Thyroid gland (tissue), 4 donors: ENCODE measurements around the gene DPP6. TPM values are rescaled to one million over a fixed set of nuclear protein-coding genes. Genes with fewer than 3 reads are reported as not detected.

ENCODE experiments used
- DNase-seq, 2 donors: peaks; one replicate each; pipeline ENCODE4 v3.0.0-alpha.2; 2019
- H3K27ac ChIP-seq, 3 donors: fragments of 200-600 bp; sonication (generic); 1 replicate in 2 of 3; 2 replicates in 1 of 3; pipeline ENCODE4 v1.5.1; 2016 to 2019; ENCODE audit warnings: mild to moderate bottlenecking in 1 of 3, moderate library complexity in 1 of 3
- H3K27me3 ChIP-seq: fragments of 200-600 bp; sonication (generic); one replicate; pipeline ENCODE4 v1.5.1; 2019
- H3K36me3 ChIP-seq, 2 donors: fragments of 200-600 bp; sonication (generic); one replicate each; pipeline ENCODE4 v1.5.1; 2016 to 2019
- H3K4me1 ChIP-seq, 2 donors: fragments of 200-600 bp; sonication (generic); one replicate each; pipeline ENCODE4 v1.5.1; 2017 to 2019
- H3K4me3 ChIP-seq, 3 donors: fragments of 200-600 bp; sonication (generic); replicated peaks in 1 of 3; 1 replicate in 2 of 3; 2 replicates in 1 of 3; pipeline ENCODE4 v1.5.1; 2016; ENCODE audit warnings: mild to moderate bottlenecking in 1 of 3
- H3K9me3 ChIP-seq: fragments of 200-600 bp; sonication (generic); one replicate; pipeline ENCODE4 v1.5.1; 2017
- CTCF ChIP-seq, 6 experiments: fragments of 200-600 bp in 3 of 6; fragments of 450-650 bp in 3 of 6; sonication (generic) in 3 of 6; IDR thresholded peaks; one replicate each; pipeline ENCODE4 v1.5.1; 2016 to 2019; ENCODE audit warnings: antibody characterized with exemption in 6 of 6, mild to moderate bottlenecking in 2 of 6, inconsistent platforms in 1 of 6, moderate library complexity in 1 of 6
- POLR2A ChIP-seq, 2 donors: fragments of 450-650 bp; IDR thresholded peaks; one replicate each; pipeline ENCODE4 v1.6.1; 2017; ENCODE audit warnings: antibody characterized with exemption in 2 of 2, mild to moderate bottlenecking in 2 of 2, moderate library complexity in 1 of 2
- WGBS, 2 donors: methylation state at CpG; one replicate each; pipeline ENCODE4 v1.1.5; 2017; 5-methylcytosine and 5-hydroxymethylcytosine counted together
- intact Hi-C: fragments of 100-400 bp; cut with DNase I; formaldehyde crosslinking; loops from one replicate; pipeline ENCODE4 v1.15.1; 2023
- total RNA-seq, 4 donors: library from RNA; depleted of rRNA; stranded (reverse); fragments of >200 nt; gene quantifications; one replicate each; pipeline ENCODE4 v1.2.3, GENCODE V29; 2016

DPP6 gene
- total RNA-seq, 4 donors from 2014 or later: 50.7 to 97.7 (median 68.9) TPM

DNA sequence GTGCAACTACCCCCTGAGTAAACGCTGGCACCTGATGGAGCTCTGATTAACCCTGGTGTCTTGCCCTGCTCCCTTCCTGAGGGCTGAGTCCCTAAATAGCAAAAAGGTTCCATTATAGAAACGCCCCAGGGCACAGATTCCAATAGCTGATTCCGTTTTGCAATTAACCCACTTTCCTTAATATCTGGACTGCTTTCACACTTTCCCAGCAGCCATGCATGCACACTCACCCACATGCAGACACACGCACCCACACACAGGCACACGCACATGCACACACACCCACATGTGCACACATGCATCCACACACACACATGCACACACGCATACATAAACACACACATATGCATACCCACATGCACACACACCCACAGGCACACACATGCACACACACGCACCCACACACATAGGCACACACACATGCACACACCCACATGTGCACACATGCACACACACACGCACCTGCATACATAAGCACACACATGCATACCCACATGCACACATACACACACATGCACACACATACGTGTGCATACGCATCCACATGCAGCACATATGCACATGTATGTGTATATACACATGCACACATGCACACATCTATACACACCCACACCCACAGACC, 821.4 kb downstream of the DPP6 start:
- no peaks in the 10 kb centered on the region for H3K27me3 ChIP-seq
- DNase-seq: no peak
- intact Hi-C loops: no loop called here
- no peaks in the 10 kb centered on the region for H3K9me3 ChIP-seq
- H3K36me3 ChIP-seq: no peaks in the 10 kb centered on the region
- no peak overlapping the region for H3K4me3 ChIP-seq
- TF ChIP-seq CTCF (IDR thresholded peaks at IDR 0.05) (no peak), POLR2A (IDR thresholded peaks at IDR 0.05) (no peak)
- no peak overlapping the region for H3K27ac ChIP-seq
- no peaks in the 10 kb centered on the region for H3K4me1 ChIP-seq
- WGBS, 2 donors: 88 to 93% methylated on average over 10 of the region's 10 CpGs

GRCh38 chr7:154874409-154875113, 822.4 kb downstream of the DPP6 start:
- Histone ChIP-seq H3K9me3 (no peaks in the 10 kb centered on the region), H3K27ac (no peak overlapping the region), H3K4me1 (no peaks in the 10 kb centered on the region), H3K27me3 (no peaks in the 10 kb centered on the region), H3K36me3 (no peaks in the 10 kb centered on the region), H3K4me3 (no peak overlapping the region)
- TF ChIP-seq CTCF (IDR thresholded peaks at IDR 0.05): no peak
- TF ChIP-seq POLR2A (IDR thresholded peaks at IDR 0.05): no peak
- WGBS, 2 donors: 16 to 25% methylated on average over 10 of the region's 10 CpGs
- peak; percentile 53 to 86 for DNase-seq
- intact Hi-C loops: no loop called here

DNA sequence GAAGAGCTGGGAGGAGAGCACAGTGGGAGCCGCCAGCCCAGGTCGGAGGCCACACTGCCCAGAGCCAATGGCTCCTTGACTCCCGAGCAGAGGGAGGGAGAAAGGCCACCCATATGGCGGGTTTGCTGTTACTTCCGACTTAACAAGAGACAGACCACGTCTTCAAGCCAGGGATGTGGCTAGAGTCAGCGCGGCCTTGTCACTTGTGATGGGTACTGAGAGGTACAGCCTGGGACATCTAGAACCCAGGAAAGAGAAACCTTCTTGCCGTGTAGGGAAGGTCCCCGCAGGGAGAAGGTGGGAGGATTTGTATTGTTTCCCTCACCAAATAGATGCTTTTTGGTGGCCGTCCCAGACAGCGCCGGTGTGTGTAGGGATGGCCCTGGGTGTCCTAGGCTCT, 823.1 kb downstream of the DPP6 start:
- Histone ChIP-seq H3K4me1 (no peaks in the 10 kb centered on the region), H3K9me3 (no peaks in the 10 kb centered on the region), H3K27me3 (no peaks in the 10 kb centered on the region), H3K27ac (no peak overlapping the region), H3K4me3 (no peak overlapping the region), H3K36me3 (no peaks in the 10 kb centered on the region)
- DNase-seq: no peak
- intact Hi-C loops: no loop called here
- TF ChIP-seq POLR2A (IDR thresholded peaks at IDR 0.05): no peak
- TF ChIP-seq CTCF (IDR thresholded peaks at IDR 0.05): no peak
- 85 to 89% methylated on average over 13 of the region's 13 CpGs for WGBS, 2 donors

- no peak for TF ChIP-seq POLR2A (IDR thresholded peaks at IDR 0.05)
- TF ChIP-seq CTCF (IDR thresholded peaks at IDR 0.05): no peak
- Histone ChIP-seq H3K4me1 (no peaks in the 10 kb centered on the region), H3K27me3 (no peaks in the 10 kb centered on the region), H3K9me3 (no peaks in the 10 kb centered on the region), H3K27ac (no peak overlapping the region), H3K4me3 (no peak overlapping the region), H3K36me3 (no peaks in the 10 kb centered on the region)
- DNase-seq: no peak
- intact Hi-C loops: no loop called here
- 84 to 86% methylated on average over 5 of the region's 5 CpGs for WGBS, 2 donors
These were observed 824.3 kb downstream of the DPP6 start for GRCh38 chr7:154876516-154876915.

- H3K27me3 ChIP-seq: no peaks in the 10 kb centered on the region
- TF ChIP-seq CTCF (IDR thresholded peaks at IDR 0.05) (no peak), POLR2A (IDR thresholded peaks at IDR 0.05) (no peak)
- intact Hi-C loops: no loop called here
- no peak overlapping the region for H3K4me3 ChIP-seq
- no peaks in the 10 kb centered on the region for H3K4me1 ChIP-seq
- H3K9me3 ChIP-seq: no peaks in the 10 kb centered on the region
- H3K36me3 ChIP-seq: no peaks in the 10 kb centered on the region
- H3K27ac ChIP-seq: no peak overlapping the region
- 84% methylated on average over 9 of the region's 9 CpGs for WGBS, 2 donors
- no peak for DNase-seq
These were observed 824.8 kb downstream of the DPP6 start for GRCh38 chr7:154877031-154877430.
